WTC11 (cell line): ENCODE data around the gene KLF13. TPM values are rescaled to one million over a fixed set of nuclear protein-coding genes. Genes with fewer than 3 reads are reported as not detected.
A peak's percentile ranks its signal among the peaks of the same experiment; 100 is the strongest.

Experiments
- ATAC-seq: fragments of 200-7000 bp; cut with Tn5 transposase; 2 replicates; pipeline ENCODE4 v1.10.0; 2021; ENCODE audit warnings: mild to moderate bottlenecking, moderate library complexity
- CTCF ChIA-PET: fragments of 300-600 bp; sonication (Branson Sonifier 250); formaldehyde crosslinking; loops from one replicate; lab custom pipeline; 2021; ENCODE audit warnings: antibody characterized with exemption; lab: Charles Lee
- POLR2A ChIA-PET: fragments of 350-600 bp; sonication (Branson Sonifier 250); formaldehyde crosslinking; loops from one replicate; lab custom pipeline; 2021; ENCODE audit warnings: antibody characterized with exemption; lab: Charles Lee
- DNase-seq: peaks from one replicate; pipeline ENCODE4 v3.0.0; 2021; ENCODE audit warnings: low spot score
- H3K27ac Mint-ChIP-seq: 2 replicates; pipeline ENCODE4 v1.8.0; 2021; ENCODE audit warnings: mixed read lengths
- H3K27me3 Mint-ChIP-seq: 2 replicates; pipeline ENCODE4 v1.8.0; 2021; ENCODE audit warnings: low read depth, mild to moderate bottlenecking, moderate library complexity, mixed read lengths
- H3K36me3 Mint-ChIP-seq: 2 replicates; pipeline ENCODE4 v1.8.0; 2021; ENCODE audit warnings: mixed read lengths
- H3K4me1 Mint-ChIP-seq: 2 replicates; pipeline ENCODE4 v1.8.0; 2022; ENCODE audit warnings: mixed read lengths
- H3K4me3 Mint-ChIP-seq: 2 replicates; pipeline ENCODE4 v1.8.0; 2021; ENCODE audit warnings: mild to moderate bottlenecking, moderate library complexity, mixed read lengths
- H3K9me3 Mint-ChIP-seq: 2 replicates; pipeline ENCODE4 v1.8.0; 2021; ENCODE audit warnings: mixed read lengths
- AR ChIP-seq: fragments of 250-450 bp; sonication (Bioruptor Pico); IDR thresholded peaks from 2 replicates; pipeline ENCODE4 v1.9.0; 2021; ENCODE audit warnings: mild to moderate bottlenecking
- ATF1 ChIP-seq: sonication (generic); formaldehyde crosslinking; IDR thresholded peaks from 2 replicates; pipeline ENCODE4 v1.8.1; 2023; ENCODE audit warnings: mild to moderate bottlenecking, moderate library complexity, missing genetic modification reagents
- ATF2 ChIP-seq: sonication (generic); formaldehyde crosslinking; IDR thresholded peaks from 2 replicates; pipeline ENCODE4 v1.8.1; 2022; ENCODE audit warnings: low read depth, missing genetic modification reagents, borderline replicate concordance
- ATF3 ChIP-seq: sonication (generic); formaldehyde crosslinking; conservative IDR thresholded peaks from 2 replicates; pipeline ENCODE4 v1.8.1; 2022; ENCODE audit warnings: mild to moderate bottlenecking, missing genetic modification reagents
- CBFB ChIP-seq: sonication (generic); formaldehyde crosslinking; IDR thresholded peaks from 2 replicates; pipeline ENCODE4 v1.8.1; 2022; ENCODE audit warnings: mild to moderate bottlenecking, low read depth, missing genetic modification reagents
- CREM ChIP-seq: sonication (generic); formaldehyde crosslinking; IDR thresholded peaks from 2 replicates; pipeline ENCODE4 v1.8.1; 2022; ENCODE audit warnings: mild to moderate bottlenecking, missing genetic modification reagents, moderate library complexity
- E2F4 ChIP-seq: sonication (generic); formaldehyde crosslinking; IDR thresholded peaks from 2 replicates; pipeline ENCODE4 v1.8.1; 2022; ENCODE audit warnings: low read depth, mild to moderate bottlenecking, moderate library complexity, missing genetic modification reagents, borderline replicate concordance
- E2F5 ChIP-seq: sonication (generic); formaldehyde crosslinking; IDR thresholded peaks from 2 replicates; pipeline ENCODE4 v1.8.1; 2022; ENCODE audit warnings: mild to moderate bottlenecking, moderate library complexity, missing genetic modification reagents
- ELF4 ChIP-seq: sonication (generic); formaldehyde crosslinking; IDR thresholded peaks from 2 replicates; pipeline ENCODE4 v1.8.1; 2022; ENCODE audit warnings: low read depth, mild to moderate bottlenecking, moderate library complexity, missing genetic modification reagents
- ERG ChIP-seq: fragments of 250-450 bp; sonication (Bioruptor Pico); IDR thresholded peaks from 2 replicates; pipeline ENCODE4 v1.8.0; 2021; ENCODE audit warnings: mild to moderate bottlenecking
- GTF2I ChIP-seq: fragments of 250-450 bp; sonication (Bioruptor Pico); conservative IDR thresholded peaks from 2 replicates; pipeline ENCODE4 v1.4.0; 2021; ENCODE audit warnings: mild to moderate bottlenecking
- HMGA2 ChIP-seq: fragments of 250-450 bp; sonication (Bioruptor Pico); IDR thresholded peaks from 2 replicates; pipeline ENCODE4 v1.4.0; 2021; ENCODE audit warnings: mild to moderate bottlenecking, moderate library complexity
- IRF1 ChIP-seq: sonication (generic); formaldehyde crosslinking; IDR thresholded peaks from 2 replicates; pipeline ENCODE4 v1.8.0; 2023; ENCODE audit warnings: missing genetic modification reagents
- IRF2 ChIP-seq: sonication (generic); formaldehyde crosslinking; IDR thresholded peaks from 2 replicates; pipeline ENCODE4 v1.8.0; 2022; ENCODE audit warnings: low read depth, missing genetic modification reagents, borderline replicate concordance
- JUN ChIP-seq: sonication (generic); formaldehyde crosslinking; IDR thresholded peaks from 2 replicates; pipeline ENCODE4 v1.8.0; 2023; ENCODE audit warnings: mild to moderate bottlenecking, missing genetic modification reagents
- NFE2L1 ChIP-seq: sonication (generic); formaldehyde crosslinking; IDR thresholded peaks from 2 replicates; pipeline ENCODE4 v1.8.1; 2023; ENCODE audit warnings: missing genetic modification reagents
- NR2C2 ChIP-seq: sonication (generic); formaldehyde crosslinking; IDR thresholded peaks from 2 replicates; pipeline ENCODE4 v1.8.0; 2022; ENCODE audit warnings: mild to moderate bottlenecking, missing genetic modification reagents
- SOX15 ChIP-seq: fragments of 250-450 bp; sonication (Bioruptor Pico); IDR thresholded peaks from 2 replicates; pipeline ENCODE4 v1.9.0; 2021; ENCODE audit warnings: mild to moderate bottlenecking
- SP1 ChIP-seq: sonication (generic); formaldehyde crosslinking; conservative IDR thresholded peaks from 2 replicates; pipeline ENCODE4 v1.8.1; 2022; ENCODE audit warnings: missing genetic modification reagents
- TEAD1 ChIP-seq: sonication (generic); formaldehyde crosslinking; IDR thresholded peaks from 2 replicates; pipeline ENCODE4 v1.8.0; 2022; ENCODE audit warnings: mild to moderate bottlenecking, missing genetic modification reagents
- USF2 ChIP-seq: sonication (generic); formaldehyde crosslinking; IDR thresholded peaks from 2 replicates; pipeline ENCODE4 v1.8.1; 2023; ENCODE audit warnings: mild to moderate bottlenecking, missing genetic modification reagents, moderate library complexity
- ZMAT4 ChIP-seq: fragments of 250-450 bp; sonication (Bioruptor Pico); IDR thresholded peaks from 2 replicates; pipeline ENCODE4 v1.9.0; 2021; ENCODE audit warnings: mild to moderate bottlenecking
- total RNA-seq: library from RNA; stranded (reverse); gene quantifications from 3 replicates; pipeline ENCODE4 v1.2.3, GENCODE V29; 2021

Gene KLF13
- total RNA-seq, 1 experiment from 2014 or later, result 38.1 TPM

- H3K9me3 Mint-ChIP-seq, result no peaks in the 10 kb centered on the region
- TF ChIP-seq ELF4 (CRISPR knock-in tag) (no peak), ATF2 (CRISPR knock-in tag) (no peak), GTF2I (CRISPR knock-in tag) (no peak), ZMAT4 (CRISPR knock-in tag) (no peak), NFE2L1 (CRISPR knock-in tag) (no peak), E2F4 (CRISPR knock-in tag) (no peak), NR2C2 (CRISPR knock-in tag) (no peak), SP1 (CRISPR knock-in tag) (no peak), JUN (CRISPR knock-in tag) (no peak), ATF1 (CRISPR knock-in tag) (no peak)
- TF ChIP-seq, all 79 proteins: peak for 0
- no peak for DNase-seq
- no peaks in the 10 kb centered on the region for H3K36me3 Mint-ChIP-seq
- ChIA-PET POLR2A (no interaction called here), CTCF (interaction anchor here (2.3 kb wide), 1 partner anchor 61 kb away, joined by 13 read pairs; no protein-coding TSS in a partner anchor)
- 0 out of 2 replicates have a peak overlapping the region, but pooled peaks have one; percentile 34 for H3K27ac Mint-ChIP-seq
- no peak overlapping the region for H3K4me3 Mint-ChIP-seq
- ATAC-seq, result no peak
- H3K4me1 Mint-ChIP-seq, result peaks cover 69% of the 10 kb centered on the region
- H3K27me3 Mint-ChIP-seq, result peaks cover 5% of the 10 kb centered on the region
Measured at GRCh38 chr15:31304751-31305365, 21.8 kb upstream of the KLF13 start.

GRCh38 chr15:31305375-31305774 lies 21.3 kb upstream of the KLF13 start:
- H3K27me3 Mint-ChIP-seq, result peaks cover 5% of the 10 kb centered on the region
- no peak overlapping the region for H3K27ac Mint-ChIP-seq
- H3K4me3 Mint-ChIP-seq, result no peak overlapping the region
- CTCF ChIA-PET, result interaction anchor here (1.3 kb wide), 1 partner anchor 21 kb away, joined by 5 read pairs; no protein-coding TSS in a partner anchor
- no peaks in the 10 kb centered on the region for H3K36me3 Mint-ChIP-seq
- DNase-seq (no peak), ATAC-seq (no peak)
- POLR2A ChIA-PET, result no interaction called here
- H3K9me3 Mint-ChIP-seq, result no peaks in the 10 kb centered on the region
- peaks cover 71% of the 10 kb centered on the region for H3K4me1 Mint-ChIP-seq
- TF ChIP-seq TEAD1 (CRISPR knock-in tag) (no peak), IRF1 (no peak), ATF1 (CRISPR knock-in tag) (no peak), IRF2 (CRISPR knock-in tag) (no peak), SOX15 (CRISPR knock-in tag) (no peak), CBFB (CRISPR knock-in tag) (no peak), ERG (CRISPR knock-in tag) (no peak), E2F5 (CRISPR knock-in tag) (no peak), CREM (CRISPR knock-in tag) (no peak), USF2 (CRISPR knock-in tag) (no peak), HMGA2 (CRISPR knock-in tag) (no peak), ATF3 (CRISPR knock-in tag) (no peak), AR (CRISPR knock-in tag) (no peak)
